Stimulated activated naive CD4-positive, alpha-beta T cell (primary cell): Measurements from ENCODE around the gene ENOX1.

Experiments used
- DNase-seq, 6 experiments: peaks; one replicate each; lab custom pipeline; 2025; lab: John Stamatoyannopoulos, UW

The ENOX1 gene

GRCh38 chr13:43744261-43745031, 42.3 kb downstream of the ENOX1 start:
- DNase-seq, result no peak

GRCh38 chr13:43742911-43743310, 43.9 kb downstream of the ENOX1 start:
- DNase-seq, result no peak

GRCh38 chr13:43737392-43737923, 49.3 kb downstream of the ENOX1 start:
- DNase-seq, result no peak

- no peak for DNase-seq
These were observed 54.0 kb downstream of the ENOX1 start for GRCh38 chr13:43732726-43733125.

GRCh38 chr13:43731296-43731695, 55.5 kb downstream of the ENOX1 start:
- DNase-seq, result no peak

GRCh38 chr13:43730642-43731041, 56.1 kb downstream of the ENOX1 start:
- DNase-seq, result no peak

GRCh38 chr13:43728421-43728820, 58.4 kb downstream of the ENOX1 start:
- DNase-seq, result no peak

- no peak for DNase-seq
These were observed 58.9 kb downstream of the ENOX1 start for GRCh38 chr13:43727856-43728255.

- no peak for DNase-seq
These were observed 61.3 kb downstream of the ENOX1 start for GRCh38 chr13:43725460-43725859.

GRCh38 chr13:43720780-43721397, 65.9 kb downstream of the ENOX1 start:
- DNase-seq, result no peak

- no peak for DNase-seq
These were observed 88.0 kb downstream of the ENOX1 start for GRCh38 chr13:43698758-43699157.

GRCh38 chr13:43698009-43698408, 88.8 kb downstream of the ENOX1 start:
- DNase-seq, result no peak

- no peak for DNase-seq
These were observed 89.4 kb downstream of the ENOX1 start for GRCh38 chr13:43697323-43697722.

- no peak for DNase-seq
These were observed 92.6 kb downstream of the ENOX1 start for GRCh38 chr13:43694146-43694664.

GRCh38 chr13:43693639-43694038, 93.1 kb downstream of the ENOX1 start:
- DNase-seq, result no peak

GRCh38 chr13:43688227-43688907, 98.4 kb downstream of the ENOX1 start:
- DNase-seq, result no peak

GRCh38 chr13:43687038-43687437, 99.7 kb downstream of the ENOX1 start:
- DNase-seq, result no peak

GRCh38 chr13:43686557-43686956, 100.2 kb downstream of the ENOX1 start:
- DNase-seq, result no peak

- no peak for DNase-seq
These were observed 101.6 kb downstream of the ENOX1 start for GRCh38 chr13:43684963-43685725.

GRCh38 chr13:43682701-43683100, 104.1 kb downstream of the ENOX1 start:
- DNase-seq, result no peak

GRCh38 chr13:43676320-43676719, 110.5 kb downstream of the ENOX1 start:
- DNase-seq, result no peak

- DNase-seq, result no peak
These were observed 111.2 kb downstream of the ENOX1 start for GRCh38 chr13:43675577-43675976.
